SU-DHL-6 (cell line): ENCODE results near the gene TEX264.
"Not testable (repeated sequence)": the region's sequence is repeated elsewhere in the genome, so short reads cannot be mapped to it uniquely, and the experiment has no call there.

Experiments
- H2AFZ ChIP-seq: fragments of 200-600 bp; sonication (generic); 2 replicates; pipeline ENCODE4 v1.6.1; 2014; ENCODE audit warnings: low read depth, mild to moderate bottlenecking, moderate library complexity, mixed read lengths, antibody characterized with exemption, low read length; ENCODE audit not compliant: severe bottlenecking
- H3F3A ChIP-seq: fragments of 200-600 bp; shearing (Covaris generic); 2 replicates; pipeline ENCODE4 v1.6.0; 2016; ENCODE audit warnings: antibody characterized with exemption, mild to moderate bottlenecking; ENCODE audit not compliant: insufficient read depth
- H3K27ac ChIP-seq: fragments of 200-600 bp; sonication (generic); 2 replicates; pipeline ENCODE4 v1.5.1; 2016; ENCODE audit warnings: low read depth, mild to moderate bottlenecking, low read length, moderate library complexity, mixed read lengths
- H3K27me3 ChIP-seq: fragments of 200-600 bp; sonication (generic), shearing (Covaris generic); 2 replicates; pipeline ENCODE4 v1.6.0; 2014; ENCODE audit warnings: mild to moderate bottlenecking, low read length
- H3K36me3 ChIP-seq: fragments of 200-600 bp; sonication (generic); 2 replicates; pipeline ENCODE4 v1.6.1; 2014; ENCODE audit warnings: mild to moderate bottlenecking, low read length, mixed read lengths
- H3K4me2 ChIP-seq: fragments of 300-600, 200-600 bp; shearing (Covaris generic), sonication (generic); 2 replicates; pipeline ENCODE4 v1.6.0; 2014; ENCODE audit warnings: low read length, low read depth, mild to moderate bottlenecking; ENCODE audit not compliant: poor library complexity, severe bottlenecking
- H3K4me3 ChIP-seq: fragments of 200-600 bp; sonication (generic); 2 replicates; pipeline ENCODE4 v1.5.1; 2014; ENCODE audit warnings: antibody characterized with exemption, low read length, mild to moderate bottlenecking, mixed read lengths; ENCODE audit not compliant: insufficient read depth, poor library complexity, severe bottlenecking
- H3K79me2 ChIP-seq: fragments of 200-600 bp; sonication (generic); 2 replicates; pipeline ENCODE4 v1.6.1; 2014; ENCODE audit warnings: mild to moderate bottlenecking, low read length, moderate library complexity; ENCODE audit not compliant: insufficient read depth
- H3K9ac ChIP-seq: fragments of 200-600 bp; sonication (generic); 2 replicates; pipeline ENCODE4 v1.7.0; 2014; ENCODE audit warnings: mild to moderate bottlenecking, low read length
- H3K9me2 ChIP-seq: fragments of 200-600 bp; sonication (generic); replicated peaks from 2 replicates; pipeline ENCODE4 v1.6.1; 2014; ENCODE audit warnings: low read length; ENCODE audit not compliant: insufficient read depth
- H3K9me3 ChIP-seq: fragments of 200-600 bp; sonication (generic); 2 replicates; pipeline ENCODE4 v1.6.1; 2014; ENCODE audit warnings: low read length, mixed read lengths; ENCODE audit not compliant: insufficient read depth
- H4K20me1 ChIP-seq: fragments of 200-600 bp; sonication (generic); 2 replicates; pipeline ENCODE4 v1.6.1; 2014; ENCODE audit warnings: low read depth, mild to moderate bottlenecking, antibody characterized with exemption, low read length, moderate library complexity, mixed read lengths
- EZH2phosphoT487 ChIP-seq: fragments of 200-600 bp; sonication (generic), shearing (Covaris generic); conservative IDR thresholded peaks from 2 replicates; pipeline ENCODE4 v1.6.1; 2018; ENCODE audit warnings: mild to moderate bottlenecking, antibody characterized with exemption, low read length, moderate library complexity, mixed read lengths
- TF ChIP-seq, protein P1 (sequence below): fragments of 200-600 bp; sonication (generic); IDR thresholded peaks from one replicate; pipeline ENCODE4 v1.5.1; 2017; ENCODE audit warnings: antibody characterized with exemption, mild to moderate bottlenecking, low read length, moderate library complexity; ENCODE audit not compliant: insufficient read depth, poor library complexity, severe bottlenecking

TEX264 gene

DNA sequence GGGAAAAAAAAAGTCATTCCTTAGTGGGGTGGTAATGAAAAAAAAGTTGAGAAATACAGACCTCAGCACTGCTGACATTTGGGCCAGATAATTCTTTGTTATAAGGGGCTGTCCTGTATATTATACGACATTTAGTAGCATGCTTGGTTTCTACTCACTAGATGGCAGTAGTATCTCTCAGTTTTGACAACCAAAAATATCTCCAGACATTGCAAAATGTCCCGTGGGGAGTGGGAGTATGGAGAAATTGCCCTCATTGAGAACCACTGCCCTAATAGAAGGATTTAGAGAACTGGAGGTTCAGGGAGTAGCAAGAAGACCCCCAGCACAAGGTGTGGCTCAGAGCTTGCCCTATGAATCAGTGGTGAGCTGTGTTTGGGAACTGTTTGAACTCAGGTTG, 28.6 kb upstream of the TEX264 start:
- Histone ChIP-seq H3K4me3 (no peak overlapping the region), H3K9me2 (no peaks in the 10 kb centered on the region), H3K27me3 (no peaks in the 10 kb centered on the region), H4K20me1 (no peaks in the 10 kb centered on the region), H3K4me2 (no peak overlapping the region), H3K9me3 (no peaks in the 10 kb centered on the region), H3K27ac (no peak overlapping the region), H2AFZ (no peak overlapping the region), H3K79me2 (no peaks in the 10 kb centered on the region), H3F3A (no peaks in the 10 kb centered on the region), H3K36me3 (0 out of 2 replicates have a peak, but pooled peaks cover 3% of the 10 kb centered on the region), H3K9ac (no peak overlapping the region)
- TF ChIP-seq, protein P1, sequence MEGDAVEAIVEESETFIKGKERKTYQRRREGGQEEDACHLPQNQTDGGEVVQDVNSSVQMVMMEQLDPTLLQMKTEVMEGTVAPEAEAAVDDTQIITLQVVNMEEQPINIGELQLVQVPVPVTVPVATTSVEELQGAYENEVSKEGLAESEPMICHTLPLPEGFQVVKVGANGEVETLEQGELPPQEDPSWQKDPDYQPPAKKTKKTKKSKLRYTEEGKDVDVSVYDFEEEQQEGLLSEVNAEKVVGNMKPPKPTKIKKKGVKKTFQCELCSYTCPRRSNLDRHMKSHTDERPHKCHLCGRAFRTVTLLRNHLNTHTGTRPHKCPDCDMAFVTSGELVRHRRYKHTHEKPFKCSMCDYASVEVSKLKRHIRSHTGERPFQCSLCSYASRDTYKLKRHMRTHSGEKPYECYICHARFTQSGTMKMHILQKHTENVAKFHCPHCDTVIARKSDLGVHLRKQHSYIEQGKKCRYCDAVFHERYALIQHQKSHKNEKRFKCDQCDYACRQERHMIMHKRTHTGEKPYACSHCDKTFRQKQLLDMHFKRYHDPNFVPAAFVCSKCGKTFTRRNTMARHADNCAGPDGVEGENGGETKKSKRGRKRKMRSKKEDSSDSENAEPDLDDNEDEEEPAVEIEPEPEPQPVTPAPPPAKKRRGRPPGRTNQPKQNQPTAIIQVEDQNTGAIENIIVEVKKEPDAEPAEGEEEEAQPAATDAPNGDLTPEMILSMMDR: peak; percentile 26
- TF ChIP-seq EZH2phosphoT487: no peak

DNA sequence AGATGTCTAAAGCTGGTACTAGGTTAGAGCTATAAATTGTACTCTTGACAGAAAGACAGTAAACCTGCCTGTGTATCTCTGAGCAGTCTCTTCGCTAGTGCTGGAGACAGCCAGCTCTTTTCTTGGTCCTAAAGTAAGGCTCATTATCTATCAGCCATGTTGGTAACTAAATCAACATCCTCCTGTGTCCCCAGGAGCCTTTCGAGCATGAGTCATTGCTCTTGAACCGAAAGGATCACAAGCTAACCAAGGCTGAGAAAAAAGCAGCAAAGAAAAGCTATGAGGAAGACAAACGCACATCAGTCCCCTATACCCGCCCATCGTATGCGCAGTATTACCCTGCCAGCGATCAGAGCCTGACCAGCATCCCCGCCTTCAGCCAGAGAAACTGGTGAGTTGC, 25.0 kb upstream of the TEX264 start:
- Histone ChIP-seq H3K36me3 (no peaks in the 10 kb centered on the region), H2AFZ (no peak overlapping the region)

DNA sequence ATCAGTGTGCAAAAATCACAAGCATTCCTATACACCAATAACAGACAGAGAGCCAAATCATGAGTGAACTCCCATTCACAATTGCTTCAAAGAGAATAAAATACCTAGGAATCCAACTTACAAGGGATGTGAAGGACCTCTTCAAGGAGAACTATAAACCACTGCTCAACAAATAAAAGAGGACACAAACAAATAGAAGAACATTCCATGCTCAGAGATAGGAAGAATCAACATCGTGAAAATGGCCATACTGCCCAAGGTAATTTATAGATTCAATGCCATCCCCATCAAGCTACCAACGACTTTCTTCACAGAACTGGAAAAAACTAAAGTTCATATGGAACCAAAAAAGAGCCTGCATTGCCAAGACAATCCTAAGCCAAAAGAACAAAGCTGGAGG, 18.9 kb upstream of the TEX264 start:
- H3K4me3 ChIP-seq, H3K27ac ChIP-seq, H3K79me2 ChIP-seq, H3K9me2 ChIP-seq, H3K27me3 ChIP-seq, H3F3A ChIP-seq, H2AFZ ChIP-seq, H4K20me1 ChIP-seq, H3K4me2 ChIP-seq, H3K9me3 ChIP-seq, H3K9ac ChIP-seq, H3K36me3 ChIP-seq: not testable (repeated sequence)

More for the DNA sequence above, 25.0 kb upstream of the TEX264 start:
- no peak overlapping the region for H3K27ac ChIP-seq
- no peak overlapping the region for H3K4me2 ChIP-seq
- no peaks in the 10 kb centered on the region for H4K20me1 ChIP-seq
- no peaks in the 10 kb centered on the region for H3K9me3 ChIP-seq
- H3K9me2 ChIP-seq: no peaks in the 10 kb centered on the region
- H3F3A ChIP-seq: no peaks in the 10 kb centered on the region
- H3K27me3 ChIP-seq: no peaks in the 10 kb centered on the region
- H3K9ac ChIP-seq: no peak overlapping the region
- TF ChIP-seq, protein P1: no peak
- no peak for TF ChIP-seq EZH2phosphoT487
- no peak overlapping the region for H3K4me3 ChIP-seq
- H3K79me2 ChIP-seq: no peaks in the 10 kb centered on the region

DNA sequence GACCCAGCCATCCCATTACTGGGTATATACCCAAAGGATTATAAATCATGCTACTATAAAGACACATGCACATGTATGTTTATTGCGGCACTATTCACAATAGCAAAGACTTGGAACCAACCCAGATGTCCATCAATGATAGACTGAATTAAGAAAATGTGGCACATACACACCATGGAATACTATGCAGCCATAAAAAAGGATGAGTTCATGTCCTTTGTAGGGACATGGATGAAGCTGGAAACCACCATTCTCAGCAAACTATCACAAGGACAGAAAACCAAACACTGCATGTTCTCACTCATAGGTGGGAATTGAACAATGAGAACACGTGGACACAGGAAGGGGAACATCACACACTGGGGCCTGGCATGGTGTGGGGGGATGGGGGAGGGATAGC, 17.6 kb upstream of the TEX264 start:
- not testable (repeated sequence) for H3K4me3 ChIP-seq, H3F3A ChIP-seq, H3K9me3 ChIP-seq

More for the DNA sequence above, 17.6 kb upstream of the TEX264 start:
- H3K9me2 ChIP-seq, H3K79me2 ChIP-seq, H3K27me3 ChIP-seq, H3K4me2 ChIP-seq, H2AFZ ChIP-seq, H3K27ac ChIP-seq, H3K9ac ChIP-seq, H4K20me1 ChIP-seq, H3K36me3 ChIP-seq: not testable (repeated sequence)
